GM21737 (cell line): ENCODE results near the gene PRF1.
A peak's percentile ranks its signal among the peaks of the same experiment; 100 is the strongest.

Source experiments
- ATAC-seq: cut with Tn5 transposase; IDR thresholded peaks from one replicate; pipeline ENCODE4 v1.9.1; 2021; ENCODE audit warnings: mild to moderate bottlenecking, moderate library complexity; ENCODE audit not compliant: unreplicated experiment

The PRF1 gene

DNA sequence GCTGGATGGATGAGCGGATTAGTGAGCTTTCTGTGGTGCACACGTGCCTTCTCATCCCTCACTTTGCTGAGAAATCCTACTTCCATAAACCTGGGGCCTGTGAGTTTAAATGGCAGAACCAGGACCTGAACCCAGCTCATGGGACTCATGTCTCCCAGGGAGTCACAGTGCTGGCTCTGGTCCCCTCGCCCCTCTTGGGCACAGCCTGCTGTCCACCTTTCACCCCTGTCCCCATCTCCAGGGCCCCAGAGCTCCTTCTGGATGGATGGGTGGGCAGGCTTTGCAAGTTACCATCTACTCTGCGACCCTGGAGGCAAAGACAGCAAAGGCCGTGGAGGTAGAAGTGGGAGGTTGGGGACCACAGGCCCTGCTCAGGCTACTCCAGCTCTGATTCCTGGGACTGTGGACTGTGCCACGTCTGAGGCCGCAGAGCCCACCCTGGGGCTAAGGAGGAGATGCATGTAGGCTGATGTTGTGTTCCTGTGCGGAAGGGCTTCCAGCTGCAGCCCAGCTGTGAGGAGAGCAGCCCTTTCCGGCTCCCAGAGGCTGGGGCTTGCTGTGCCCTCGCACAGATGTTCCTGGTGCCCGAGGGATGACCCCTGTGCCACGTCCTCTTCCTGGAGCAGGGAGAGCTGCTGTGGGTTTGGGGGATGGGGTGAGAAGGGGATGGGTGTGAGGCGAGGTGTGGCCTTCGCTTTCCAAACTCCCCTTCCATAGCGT is 40.3 kb downstream of the PRF1 start:
- no peak for ATAC-seq

GRCh38 chr10:70561558-70561957 is 41.0 kb downstream of the PRF1 start:
- ATAC-seq, result no peak

GRCh38 chr10:70561070-70561469 is 41.5 kb downstream of the PRF1 start:
- ATAC-seq, result no peak

DNA sequence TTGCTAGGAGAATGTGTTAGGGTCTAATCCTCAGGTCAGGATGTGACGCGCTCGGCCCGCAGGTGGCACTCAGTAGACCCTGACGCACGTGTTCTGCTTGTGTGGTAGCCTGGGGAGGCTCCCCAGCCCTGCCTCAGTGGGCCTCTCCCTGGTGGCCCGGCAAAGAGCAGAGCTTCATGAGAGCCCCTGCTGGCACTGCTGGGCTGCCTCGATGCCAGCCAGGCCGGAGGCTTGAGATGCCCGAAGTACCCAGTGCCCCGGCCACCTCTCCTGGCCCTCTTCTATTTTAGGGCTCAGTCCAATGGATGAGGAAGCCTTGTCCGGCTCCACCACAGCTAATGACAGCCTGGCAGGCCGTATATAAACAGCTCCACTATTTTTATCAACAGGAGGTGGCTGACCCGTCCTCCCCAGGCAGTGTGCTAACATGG is 42.0 kb downstream of the PRF1 start:
- no peak for ATAC-seq

- no peak for ATAC-seq
These were observed 42.7 kb downstream of the PRF1 start for GRCh38 chr10:70559861-70560260.

DNA sequence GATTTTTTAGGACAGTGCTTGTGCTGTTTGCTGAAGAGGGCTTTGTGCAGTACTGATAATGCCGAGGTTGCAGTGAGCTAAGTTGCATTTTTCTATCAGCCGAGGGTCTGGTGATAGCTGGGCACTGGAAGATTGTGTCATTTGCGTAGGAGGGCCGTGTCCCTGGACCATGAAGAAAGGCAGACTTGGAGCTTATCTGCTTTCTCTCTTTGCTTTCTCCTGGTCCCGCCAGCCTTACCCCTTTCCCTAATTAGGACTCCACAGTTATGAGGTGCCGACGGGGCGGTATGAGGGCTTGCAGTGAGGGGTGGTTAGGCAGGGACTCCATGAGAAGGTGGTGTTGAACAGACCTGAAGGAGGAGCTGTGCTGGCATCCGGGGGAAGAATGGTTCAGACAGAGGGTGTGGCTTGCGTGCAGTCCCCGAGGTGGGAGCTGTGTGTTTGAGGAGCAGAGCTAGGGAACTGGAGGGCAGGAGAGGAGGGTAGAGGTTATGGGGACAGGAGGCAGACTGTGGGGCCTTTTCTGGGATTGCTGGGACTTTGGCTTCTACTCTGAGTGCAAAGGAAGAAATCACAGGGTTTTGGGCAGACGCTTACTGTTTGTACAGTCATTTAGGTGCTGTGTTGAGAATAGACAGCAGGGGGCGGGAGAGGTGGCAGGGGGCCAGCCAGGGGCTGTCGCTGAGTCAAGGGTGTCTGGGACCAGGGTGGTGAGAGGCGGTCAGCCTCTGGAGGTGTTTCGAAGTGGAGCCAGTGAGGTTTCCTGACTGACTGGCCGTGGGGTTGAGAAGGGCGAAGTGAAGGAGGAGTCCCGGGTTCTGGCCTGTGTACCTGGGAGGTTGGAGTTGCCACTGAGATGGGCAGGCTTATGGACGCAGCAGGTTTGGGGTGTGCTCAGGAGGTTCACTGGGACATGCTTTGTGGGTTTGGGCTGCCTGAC is 43.4 kb downstream of the PRF1 start:
- peak; percentile 66 for ATAC-seq

- ATAC-seq, result no peak
These were observed 44.2 kb downstream of the PRF1 start for GRCh38 chr10:70558295-70558694.

DNA sequence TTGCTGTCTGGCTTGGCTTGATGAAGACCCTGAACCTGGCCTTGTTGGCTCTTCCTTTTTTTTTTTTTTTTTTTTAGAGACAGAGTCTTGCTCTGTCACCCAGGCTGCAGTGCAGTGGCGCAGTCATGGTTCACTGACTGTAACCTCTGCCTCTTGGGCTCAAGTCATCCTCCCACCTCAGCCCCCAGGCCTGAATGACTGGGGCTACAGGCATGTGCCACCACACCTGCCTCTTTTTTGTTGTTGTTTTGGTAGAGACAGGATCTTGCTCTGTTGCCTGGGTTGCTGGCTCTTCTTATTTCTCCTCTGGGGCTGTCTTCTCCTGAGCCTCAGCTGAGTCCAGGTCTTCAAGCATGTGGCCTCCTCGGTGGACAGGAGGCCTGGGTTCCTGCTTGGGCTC is 44.7 kb downstream of the PRF1 start:
- no peak for ATAC-seq

GRCh38 chr10:70557086-70557845 is 45.3 kb downstream of the PRF1 start:
- no peak for ATAC-seq

- no peak for ATAC-seq
These were observed 47.2 kb downstream of the PRF1 start for GRCh38 chr10:70555371-70555770.

DNA sequence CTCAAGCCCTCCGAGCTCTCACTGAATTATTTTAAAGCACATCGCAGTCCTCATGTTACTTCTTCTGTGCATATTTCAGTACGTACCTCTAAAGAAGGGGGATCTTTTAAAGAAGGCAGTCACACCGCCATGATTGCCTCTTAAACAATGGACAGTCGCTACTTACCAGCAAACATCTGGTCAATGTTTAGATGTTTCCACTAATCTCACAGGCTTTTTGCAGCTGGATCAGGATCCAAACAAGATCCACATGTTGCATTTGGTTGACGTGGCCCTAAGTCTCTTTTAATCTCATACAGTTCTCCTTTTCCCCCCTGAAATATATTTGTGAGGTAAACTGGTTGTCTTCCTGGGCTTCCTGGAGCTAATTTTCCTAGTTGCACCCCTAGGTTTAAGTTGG is 50.0 kb downstream of the PRF1 start:
- ATAC-seq, result no peak

GRCh38 chr10:70551971-70552422 is 50.5 kb downstream of the PRF1 start:
- no peak for ATAC-seq

DNA sequence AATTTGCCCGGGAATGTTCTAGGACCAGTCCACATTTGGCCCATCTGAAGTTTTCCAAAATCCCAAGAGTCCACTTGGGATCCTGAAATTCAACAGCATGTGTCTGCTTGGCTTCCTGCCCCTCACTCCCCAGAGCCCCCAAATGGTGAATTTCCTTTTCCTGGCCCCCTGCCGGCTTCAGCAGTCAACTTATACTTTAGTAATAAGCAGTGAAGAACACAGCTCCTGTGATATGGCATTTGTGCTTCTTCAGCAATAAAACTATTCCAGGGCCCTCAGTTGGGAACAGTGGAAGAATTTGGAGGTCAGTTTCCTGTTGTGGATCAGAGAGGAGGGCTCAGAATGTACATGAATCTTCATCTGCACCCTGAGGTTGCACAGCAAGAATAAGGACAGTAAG is 51.1 kb downstream of the PRF1 start:
- no peak for ATAC-seq

DNA sequence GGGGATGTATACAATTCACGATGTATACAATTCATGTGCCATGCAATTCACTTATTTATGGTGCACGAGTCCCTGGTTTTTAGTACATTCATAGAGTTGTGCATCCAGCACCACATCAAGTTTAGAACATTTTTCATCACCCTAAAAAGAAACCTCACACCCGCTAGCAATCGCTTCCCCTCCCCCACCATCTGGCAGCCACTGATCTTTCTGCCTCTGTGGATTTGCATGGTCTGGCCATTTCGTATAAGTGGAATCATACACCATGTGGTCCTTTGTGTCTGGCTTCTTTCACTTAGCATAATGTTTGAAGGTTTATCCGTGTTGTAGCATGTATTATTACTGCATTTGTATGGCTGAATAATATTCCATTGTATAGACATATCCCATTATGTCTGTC is 52.1 kb downstream of the PRF1 start:
- no peak for ATAC-seq

- no peak for ATAC-seq
These were observed 52.5 kb downstream of the PRF1 start for GRCh38 chr10:70549962-70550458.

DNA sequence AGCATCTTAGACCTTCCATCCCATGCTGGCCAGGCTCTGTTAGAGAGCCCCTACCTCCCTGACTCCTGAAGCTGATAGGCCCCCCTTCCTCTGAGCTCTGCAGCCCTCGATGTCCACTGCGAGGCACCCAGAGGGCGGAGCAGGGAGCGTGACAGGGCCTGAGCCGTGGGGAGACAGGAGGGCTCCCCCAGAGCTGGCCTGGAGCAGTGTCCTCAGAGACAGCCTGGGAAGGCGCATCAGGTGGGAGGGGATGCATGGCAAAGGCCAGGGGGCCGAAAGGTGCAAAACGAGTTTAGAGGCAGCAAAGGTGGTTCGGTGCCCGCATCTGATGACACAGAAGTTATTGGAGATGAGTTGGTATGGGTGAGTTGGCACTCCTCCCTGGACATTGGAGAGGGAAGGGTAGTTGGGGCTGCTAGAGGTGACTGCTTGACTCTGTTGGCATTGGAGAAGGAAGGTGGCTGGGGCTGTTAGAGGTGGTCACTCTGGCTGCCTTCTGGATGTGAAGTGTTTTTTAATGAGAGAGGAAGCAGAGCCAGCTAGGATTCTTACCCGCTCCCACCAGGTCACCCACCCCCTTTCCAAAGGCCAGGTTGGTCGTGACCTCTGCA is 53.1 kb downstream of the PRF1 start:
- no peak for ATAC-seq
